ENCODE measurements around the gene QPRT. TPM values are rescaled to one million over a fixed set of nuclear protein-coding genes. Genes with fewer than 3 reads are reported as not detected.

Gene QPRT
- total RNA-seq, 1 experiment from 2014 or later: 31.1 TPM

DNA sequence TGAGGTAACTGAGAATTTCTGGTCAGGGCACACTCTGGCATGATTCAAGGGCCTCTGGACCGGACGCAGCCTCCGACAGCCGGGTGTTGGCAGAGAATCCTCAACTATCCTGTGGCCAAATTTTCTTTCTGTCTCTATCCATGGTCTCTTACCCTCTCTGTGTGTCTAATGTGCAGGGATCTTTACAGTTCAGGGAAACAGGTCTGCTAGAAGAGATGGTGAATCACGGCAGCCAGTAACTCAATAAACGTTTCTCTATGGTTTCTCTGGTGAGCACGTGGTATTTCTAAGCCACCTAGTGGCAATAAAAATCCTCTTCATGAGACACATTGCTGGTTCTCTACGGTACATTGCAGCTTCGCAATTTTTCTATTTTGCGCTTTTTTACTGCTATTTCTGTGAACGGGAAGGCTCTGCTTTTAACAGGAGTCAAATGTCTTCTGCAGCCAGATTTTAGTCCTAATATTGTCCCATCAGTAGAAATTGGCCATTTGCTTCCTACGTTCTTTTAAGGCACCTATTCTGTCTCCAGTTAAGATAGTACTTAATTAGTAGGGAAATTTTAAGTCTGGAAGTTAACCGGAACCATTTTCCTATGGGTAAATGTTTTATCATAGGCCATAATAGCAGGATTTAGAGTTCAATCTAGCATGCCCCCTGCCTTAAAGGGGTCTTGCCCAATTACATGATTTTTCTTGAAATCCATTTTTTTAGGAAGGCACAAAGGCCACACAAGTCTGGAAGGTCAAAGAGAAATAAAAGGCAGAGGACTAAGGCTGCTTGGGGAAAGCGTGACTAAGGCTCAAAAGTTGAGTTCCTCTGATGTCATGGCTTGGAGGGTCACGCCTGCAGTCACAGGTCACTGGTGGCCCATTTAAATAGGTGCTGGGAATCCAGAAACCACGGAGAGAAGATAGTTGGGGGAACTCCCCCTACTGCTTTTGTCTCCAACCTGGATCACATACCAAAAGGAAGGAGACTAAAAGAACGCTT, 31.5 kb downstream of the QPRT start:
- no peaks in the 10 kb centered on the region for H3K9me3 ChIP-seq (ENCODE audit: low read depth, low read length, poor library complexity, severe bottlenecking)
- H3K4me1 ChIP-seq (ENCODE audit: insufficient read depth, low read length, poor library complexity, severe bottlenecking): no peaks in the 10 kb centered on the region
- no TSS peak for BruUV-seq (replicated peaks)
- no peak for TF ChIP-seq EZH2 (IDR thresholded peaks at IDR 0.05; ENCODE audit: borderline replicate concordance, low read depth, low read length, poor library complexity, severe bottlenecking)
- TF ChIP-seq, protein P1, sequence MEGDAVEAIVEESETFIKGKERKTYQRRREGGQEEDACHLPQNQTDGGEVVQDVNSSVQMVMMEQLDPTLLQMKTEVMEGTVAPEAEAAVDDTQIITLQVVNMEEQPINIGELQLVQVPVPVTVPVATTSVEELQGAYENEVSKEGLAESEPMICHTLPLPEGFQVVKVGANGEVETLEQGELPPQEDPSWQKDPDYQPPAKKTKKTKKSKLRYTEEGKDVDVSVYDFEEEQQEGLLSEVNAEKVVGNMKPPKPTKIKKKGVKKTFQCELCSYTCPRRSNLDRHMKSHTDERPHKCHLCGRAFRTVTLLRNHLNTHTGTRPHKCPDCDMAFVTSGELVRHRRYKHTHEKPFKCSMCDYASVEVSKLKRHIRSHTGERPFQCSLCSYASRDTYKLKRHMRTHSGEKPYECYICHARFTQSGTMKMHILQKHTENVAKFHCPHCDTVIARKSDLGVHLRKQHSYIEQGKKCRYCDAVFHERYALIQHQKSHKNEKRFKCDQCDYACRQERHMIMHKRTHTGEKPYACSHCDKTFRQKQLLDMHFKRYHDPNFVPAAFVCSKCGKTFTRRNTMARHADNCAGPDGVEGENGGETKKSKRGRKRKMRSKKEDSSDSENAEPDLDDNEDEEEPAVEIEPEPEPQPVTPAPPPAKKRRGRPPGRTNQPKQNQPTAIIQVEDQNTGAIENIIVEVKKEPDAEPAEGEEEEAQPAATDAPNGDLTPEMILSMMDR (conservative IDR thresholded peaks at IDR 0.05; ENCODE audit: low read depth, low read length): peak; percentile 75
- intact Hi-C loops (cut with micrococcal nuclease; ENCODE audit: unreplicated experiment): no loop called here
- no peak overlapping the region for H3K4me3 ChIP-seq (ENCODE audit: low read depth, low read length, poor library complexity, severe bottlenecking)
- CTCF ChIA-PET: no interaction called here
- no peak overlapping the region for H3K27ac ChIP-seq (ENCODE audit: low read depth, low read length, poor library complexity, severe bottlenecking)
- no peaks in the 10 kb centered on the region for H3K27me3 ChIP-seq (replicated peaks; ENCODE audit: insufficient read depth, low read depth, low read length, poor library complexity)
- no peaks in the 10 kb centered on the region for H3K36me3 ChIP-seq (ENCODE audit: insufficient read depth, low read length, poor library complexity, severe bottlenecking)
- POLR2A ChIA-PET (ENCODE audit: low non-redundant PET): no interaction called here
- DNase-seq (ENCODE audit: low spot score): peak; percentile 76

DNA sequence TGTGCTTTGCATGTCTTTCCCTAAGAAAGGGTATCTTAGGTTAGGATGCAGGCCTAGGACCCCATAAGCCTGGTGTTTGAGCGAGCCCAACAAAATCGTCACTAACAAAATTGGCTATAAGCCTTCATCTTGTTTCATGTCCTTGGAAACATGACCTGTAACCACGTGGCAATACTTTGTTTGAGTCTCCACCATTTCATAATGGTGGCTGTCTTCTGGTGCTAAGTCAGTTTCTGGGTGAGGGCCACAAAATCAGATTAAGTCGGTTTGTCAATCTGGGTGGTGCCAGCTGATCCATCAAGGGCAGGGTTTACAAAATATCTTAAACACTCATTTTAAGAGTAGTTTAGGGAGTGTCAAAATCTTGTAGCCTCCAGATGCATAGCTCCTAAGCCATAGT, 33.8 kb downstream of the QPRT start:
- TF ChIP-seq, protein P1 (conservative IDR thresholded peaks at IDR 0.05; ENCODE audit: low read depth, low read length): no peak
- TF ChIP-seq EZH2 (IDR thresholded peaks at IDR 0.05; ENCODE audit: borderline replicate concordance, low read depth, low read length, poor library complexity, severe bottlenecking): no peak
- Histone ChIP-seq H3K4me1 (ENCODE audit: insufficient read depth, low read length, poor library complexity, severe bottlenecking) (no peaks in the 10 kb centered on the region), H3K27ac (ENCODE audit: low read depth, low read length, poor library complexity, severe bottlenecking) (no peak overlapping the region), H3K36me3 (ENCODE audit: insufficient read depth, low read length, poor library complexity, severe bottlenecking) (no peaks in the 10 kb centered on the region), H3K27me3 (replicated peaks; ENCODE audit: insufficient read depth, low read depth, low read length, poor library complexity) (no peaks in the 10 kb centered on the region), H3K9me3 (ENCODE audit: low read depth, low read length, poor library complexity, severe bottlenecking) (no peaks in the 10 kb centered on the region), H3K4me3 (ENCODE audit: low read depth, low read length, poor library complexity, severe bottlenecking) (no peak overlapping the region)
- no peak for DNase-seq (ENCODE audit: low spot score)
- POLR2A ChIA-PET (ENCODE audit: low non-redundant PET): no interaction called here
- no TSS peak for BruUV-seq (replicated peaks)
- intact Hi-C loops (cut with micrococcal nuclease; ENCODE audit: unreplicated experiment): no loop called here
- CTCF ChIA-PET: no interaction called here

DNA sequence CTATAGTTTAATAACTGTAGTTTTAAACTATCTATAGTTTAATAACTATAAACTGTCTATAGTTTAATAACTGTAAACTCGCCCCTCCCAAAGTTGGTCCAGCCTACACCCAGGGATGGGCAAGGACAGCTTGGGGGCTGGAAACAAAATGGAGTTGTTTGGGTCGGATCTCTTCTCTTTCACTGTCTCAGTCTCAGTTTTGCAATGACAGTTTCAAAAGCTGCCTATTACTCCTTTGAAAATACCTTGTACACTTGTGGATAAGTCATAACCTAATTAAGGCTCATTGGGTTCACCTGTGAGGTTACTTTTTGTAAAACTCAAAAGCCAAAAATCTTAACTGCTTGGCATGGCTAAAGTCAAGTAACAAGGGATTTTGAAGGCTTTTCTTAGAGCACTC, 35.4 kb downstream of the QPRT start:
- Histone ChIP-seq H3K4me3 (ENCODE audit: low read depth, low read length, poor library complexity, severe bottlenecking) (no peak overlapping the region), H3K27me3 (replicated peaks; ENCODE audit: insufficient read depth, low read depth, low read length, poor library complexity) (no peaks in the 10 kb centered on the region), H3K9me3 (ENCODE audit: low read depth, low read length, poor library complexity, severe bottlenecking) (no peaks in the 10 kb centered on the region), H3K4me1 (ENCODE audit: insufficient read depth, low read length, poor library complexity, severe bottlenecking) (no peaks in the 10 kb centered on the region), H3K27ac (ENCODE audit: low read depth, low read length, poor library complexity, severe bottlenecking) (no peak overlapping the region), H3K36me3 (ENCODE audit: insufficient read depth, low read length, poor library complexity, severe bottlenecking) (no peaks in the 10 kb centered on the region)
- no peak for DNase-seq (ENCODE audit: low spot score)
- ChIA-PET CTCF (no interaction called here), POLR2A (ENCODE audit: low non-redundant PET) (interaction anchor here (0.6 kb wide), 1 partner anchor 90 kb away, joined by 3 read pairs; no protein-coding TSS in a partner anchor)
- no TSS peak for BruUV-seq (replicated peaks)
- TF ChIP-seq EZH2 (IDR thresholded peaks at IDR 0.05; ENCODE audit: borderline replicate concordance, low read depth, low read length, poor library complexity, severe bottlenecking): no peak
- TF ChIP-seq, protein P1 (conservative IDR thresholded peaks at IDR 0.05; ENCODE audit: low read depth, low read length): no peak
- intact Hi-C loops (cut with micrococcal nuclease; ENCODE audit: unreplicated experiment): no loop called here

Data from A673 (cell line).